OCI-LY3 (cell line): Measurements from ENCODE around the gene PEX10.

ENCODE experiments used
- H2AFZ ChIP-seq: fragments of 200-600, 300-600 bp; shearing (Covaris generic); 2 replicates; pipeline ENCODE4 v1.6.0; 2014; ENCODE audit warnings: antibody characterized with exemption, low read depth, low read length
- H3K27ac ChIP-seq: fragments of 200-600, 300-600 bp; sonication (generic); 2 replicates; pipeline ENCODE4 v1.5.1; 2014; ENCODE audit warnings: mild to moderate bottlenecking, low read length, moderate library complexity, mixed read lengths
- H3K27me3 ChIP-seq: fragments of 200-600, 300-600 bp; sonication (generic); 2 replicates; pipeline ENCODE4 v1.6.1; 2014; ENCODE audit warnings: low read depth, low read length, mixed read lengths
- H3K36me3 ChIP-seq: fragments of 200-600, 300-600 bp; sonication (generic); replicated peaks from 2 replicates; pipeline ENCODE3; 2014; ENCODE audit warnings: low read depth, low read length, mixed read lengths
- H3K4me1 ChIP-seq: fragments of 300-600, 200-600 bp; sonication (generic); 2 replicates; pipeline ENCODE4 v1.6.1; 2014; ENCODE audit warnings: low read length, mixed read lengths
- H3K4me2 ChIP-seq: fragments of 200-600, 300-600 bp; sonication (generic); 2 replicates; pipeline ENCODE4 v1.6.1; 2014; ENCODE audit warnings: low read length, mixed read lengths
- H3K4me3 ChIP-seq: fragments of 300-600, 200-600 bp; sonication (generic); 2 replicates; pipeline ENCODE4 v1.5.1; 2014; ENCODE audit warnings: antibody characterized with exemption, mild to moderate bottlenecking, low read length, moderate library complexity
- H3K79me2 ChIP-seq: fragments of 300-600, 200-600 bp; shearing (Covaris generic); 2 replicates; pipeline ENCODE4 v1.6.1; 2014; ENCODE audit warnings: mild to moderate bottlenecking, low read length, mixed read lengths
- H3K9ac ChIP-seq: fragments of 300-600, 200-600 bp; shearing (Covaris generic); 2 replicates; pipeline ENCODE4 v1.6.0; 2014; ENCODE audit warnings: mild to moderate bottlenecking, low read length, moderate library complexity
- H3K9me3 ChIP-seq: fragments of 200-600, 300-600 bp; shearing (Covaris generic); 2 replicates; pipeline ENCODE4 v1.6.1; 2014; ENCODE audit warnings: low read length, mixed read lengths; ENCODE audit not compliant: insufficient read depth
- H4K20me1 ChIP-seq: fragments of 200-600, 300-600 bp; sonication (generic); 2 replicates; pipeline ENCODE4 v1.6.1; 2016; ENCODE audit warnings: low read length, mixed read lengths; ENCODE audit not compliant: insufficient read depth
- EZH2phosphoT487 ChIP-seq: fragments of 200-600 bp; shearing (Covaris generic); IDR thresholded peaks from 2 replicates; pipeline ENCODE4 v1.6.1; 2018; ENCODE audit warnings: antibody characterized with exemption, mixed run types, low read depth
- TF ChIP-seq, protein P1 (sequence below): fragments of 200-600, 300-600 bp; sonication (generic); IDR thresholded peaks from 2 replicates; pipeline ENCODE4 v1.5.1; 2014; ENCODE audit warnings: antibody characterized with exemption, low read length, low read depth

PEX10 gene

DNA sequence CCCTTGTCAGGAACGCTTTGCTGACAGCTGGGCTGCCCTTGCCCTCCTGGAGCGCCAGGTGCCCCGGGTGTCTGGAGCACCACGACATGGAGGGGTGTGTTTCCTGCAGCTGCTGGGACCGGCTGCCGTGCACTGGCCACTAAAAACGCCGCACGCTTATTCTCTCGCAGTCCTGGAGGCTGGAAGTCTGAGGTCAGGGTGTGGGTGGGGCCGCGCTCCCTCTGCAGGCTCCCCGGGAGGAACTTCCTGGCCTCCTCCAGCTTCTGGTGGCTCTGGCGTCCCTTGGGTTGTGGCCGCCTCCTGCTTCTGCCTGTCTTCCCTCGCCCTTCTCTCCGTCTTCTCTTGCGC is 35.7 kb upstream of the PEX10 start:
- Histone ChIP-seq H3K36me3 (no peaks in the 10 kb centered on the region), H3K9me3 (no peaks in the 10 kb centered on the region), H3K4me1 (no peaks in the 10 kb centered on the region), H2AFZ (no peak overlapping the region), H4K20me1 (no peaks in the 10 kb centered on the region), H3K4me3 (no peak overlapping the region), H3K27me3 (no peaks in the 10 kb centered on the region), H3K4me2 (no peak overlapping the region), H3K79me2 (no peaks in the 10 kb centered on the region), H3K9ac (no peak overlapping the region), H3K27ac (no peak overlapping the region)
- no peak for TF ChIP-seq EZH2phosphoT487
- TF ChIP-seq, protein P1, sequence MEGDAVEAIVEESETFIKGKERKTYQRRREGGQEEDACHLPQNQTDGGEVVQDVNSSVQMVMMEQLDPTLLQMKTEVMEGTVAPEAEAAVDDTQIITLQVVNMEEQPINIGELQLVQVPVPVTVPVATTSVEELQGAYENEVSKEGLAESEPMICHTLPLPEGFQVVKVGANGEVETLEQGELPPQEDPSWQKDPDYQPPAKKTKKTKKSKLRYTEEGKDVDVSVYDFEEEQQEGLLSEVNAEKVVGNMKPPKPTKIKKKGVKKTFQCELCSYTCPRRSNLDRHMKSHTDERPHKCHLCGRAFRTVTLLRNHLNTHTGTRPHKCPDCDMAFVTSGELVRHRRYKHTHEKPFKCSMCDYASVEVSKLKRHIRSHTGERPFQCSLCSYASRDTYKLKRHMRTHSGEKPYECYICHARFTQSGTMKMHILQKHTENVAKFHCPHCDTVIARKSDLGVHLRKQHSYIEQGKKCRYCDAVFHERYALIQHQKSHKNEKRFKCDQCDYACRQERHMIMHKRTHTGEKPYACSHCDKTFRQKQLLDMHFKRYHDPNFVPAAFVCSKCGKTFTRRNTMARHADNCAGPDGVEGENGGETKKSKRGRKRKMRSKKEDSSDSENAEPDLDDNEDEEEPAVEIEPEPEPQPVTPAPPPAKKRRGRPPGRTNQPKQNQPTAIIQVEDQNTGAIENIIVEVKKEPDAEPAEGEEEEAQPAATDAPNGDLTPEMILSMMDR: no peak

DNA sequence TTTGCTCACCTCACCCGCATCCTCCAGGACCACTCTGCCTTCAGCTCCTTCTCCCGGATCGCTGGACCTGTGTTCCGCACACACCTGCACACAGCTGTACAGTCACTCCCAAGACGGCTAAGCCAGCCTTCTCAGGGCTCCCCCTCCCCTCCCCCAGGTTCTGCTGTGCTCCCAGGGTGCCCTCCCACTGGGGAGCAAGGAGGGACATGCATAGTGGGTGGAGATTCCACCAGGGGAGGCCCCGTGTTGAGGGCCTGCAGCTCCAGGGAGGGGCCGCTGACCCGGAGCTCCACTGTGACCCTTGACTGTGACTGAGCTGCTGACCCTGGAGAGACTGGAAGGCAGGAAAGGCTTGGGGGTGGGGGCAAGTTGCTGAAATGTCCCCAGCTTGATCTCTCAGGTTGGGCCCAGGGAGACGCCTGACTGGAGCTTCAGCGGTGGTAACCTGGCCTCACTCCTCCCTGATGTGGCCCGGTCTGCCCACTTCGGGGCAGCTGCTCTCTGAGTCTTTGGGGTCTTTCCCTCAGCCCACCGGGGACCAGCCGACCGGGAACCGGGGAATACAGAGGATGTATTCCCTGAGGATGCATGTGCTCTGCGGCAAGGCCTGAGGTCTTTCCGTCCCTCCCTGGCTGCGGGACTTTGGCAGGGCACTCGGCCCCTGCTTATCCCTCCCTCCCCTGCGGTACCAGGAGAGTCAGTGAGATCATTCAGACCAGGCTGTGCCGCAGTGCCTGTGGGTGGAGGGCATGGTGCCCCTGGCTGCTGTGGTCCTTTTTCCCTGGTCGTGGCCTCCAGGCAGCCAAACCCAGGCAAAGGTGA is 35.1 kb upstream of the PEX10 start:
- H2AFZ ChIP-seq: no peak overlapping the region
- no peaks in the 10 kb centered on the region for H3K36me3 ChIP-seq
- no peaks in the 10 kb centered on the region for H3K9me3 ChIP-seq
- no peaks in the 10 kb centered on the region for H3K27me3 ChIP-seq
- H3K9ac ChIP-seq: no peak overlapping the region
- H4K20me1 ChIP-seq: no peaks in the 10 kb centered on the region
- no peak overlapping the region for H3K4me2 ChIP-seq
- no peaks in the 10 kb centered on the region for H3K79me2 ChIP-seq
- H3K4me1 ChIP-seq: no peaks in the 10 kb centered on the region
- TF ChIP-seq, protein P1: no peak
- H3K4me3 ChIP-seq: no peak overlapping the region
- H3K27ac ChIP-seq: no peak overlapping the region

DNA sequence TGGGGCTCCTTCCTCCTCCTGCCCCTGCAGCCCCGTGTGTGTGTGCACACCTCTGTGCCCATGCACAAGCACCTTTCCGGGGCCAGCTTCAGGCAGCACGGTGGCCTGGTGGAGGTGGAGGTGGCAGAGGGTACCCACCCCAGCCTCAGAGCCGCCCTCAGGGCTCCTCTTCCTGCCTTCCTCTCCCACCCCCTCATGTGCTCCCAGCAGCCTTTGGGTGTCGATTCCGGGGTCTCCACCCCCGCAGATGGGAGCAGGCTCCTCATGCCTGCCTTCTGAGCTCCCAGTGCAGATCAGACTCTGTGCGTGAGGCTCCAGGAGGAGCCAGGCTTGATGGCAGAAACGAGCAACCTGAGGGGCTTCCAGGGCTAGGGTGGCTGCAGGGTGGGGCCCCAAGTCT is 34.5 kb upstream of the PEX10 start:
- Histone ChIP-seq H3K9ac (no peak overlapping the region), H3K4me3 (no peak overlapping the region), H3K79me2 (no peaks in the 10 kb centered on the region), H3K9me3 (no peaks in the 10 kb centered on the region), H3K27me3 (no peaks in the 10 kb centered on the region), H4K20me1 (no peaks in the 10 kb centered on the region), H2AFZ (no peak overlapping the region), H3K4me1 (no peaks in the 10 kb centered on the region), H3K4me2 (no peak overlapping the region), H3K36me3 (no peaks in the 10 kb centered on the region), H3K27ac (no peak overlapping the region)
- TF ChIP-seq EZH2phosphoT487: no peak
- TF ChIP-seq, protein P1: no peak

DNA sequence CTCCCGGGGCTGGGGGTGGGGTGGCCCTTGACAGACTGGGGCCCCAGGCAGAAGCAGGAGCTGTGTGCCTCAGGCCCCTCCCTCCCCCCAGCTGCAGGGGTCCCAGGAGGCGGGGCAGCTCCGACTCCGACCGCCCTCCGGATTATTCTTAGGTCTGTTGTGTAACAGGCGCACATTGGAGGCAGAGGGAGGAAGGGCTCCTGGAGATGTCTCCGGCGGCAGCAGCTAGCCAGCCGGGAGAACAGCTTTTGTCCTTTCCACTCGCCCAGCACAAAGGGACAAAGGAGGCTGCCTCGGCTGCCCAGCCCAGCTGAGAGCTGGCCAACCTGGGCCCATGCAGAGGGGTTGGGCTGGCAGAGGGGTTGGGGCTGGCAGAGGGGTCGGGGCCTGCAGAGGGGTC is 34.0 kb upstream of the PEX10 start:
- Histone ChIP-seq H3K36me3 (no peaks in the 10 kb centered on the region), H3K27ac (no peak overlapping the region), H3K9ac (no peak overlapping the region), H3K4me1 (no peaks in the 10 kb centered on the region), H3K4me2 (no peak overlapping the region), H2AFZ (no peak overlapping the region), H3K79me2 (no peaks in the 10 kb centered on the region), H3K27me3 (no peaks in the 10 kb centered on the region), H3K9me3 (no peaks in the 10 kb centered on the region), H4K20me1 (no peaks in the 10 kb centered on the region), H3K4me3 (no peak overlapping the region)
- no peak for TF ChIP-seq EZH2phosphoT487
- TF ChIP-seq, protein P1: no peak
